ENCODE data around the gene TBC1D26.
"Not testable (repeated sequence)": the region's sequence is repeated elsewhere in the genome, so short reads cannot be mapped to it uniquely, and the experiment has no call there.

DNA sequence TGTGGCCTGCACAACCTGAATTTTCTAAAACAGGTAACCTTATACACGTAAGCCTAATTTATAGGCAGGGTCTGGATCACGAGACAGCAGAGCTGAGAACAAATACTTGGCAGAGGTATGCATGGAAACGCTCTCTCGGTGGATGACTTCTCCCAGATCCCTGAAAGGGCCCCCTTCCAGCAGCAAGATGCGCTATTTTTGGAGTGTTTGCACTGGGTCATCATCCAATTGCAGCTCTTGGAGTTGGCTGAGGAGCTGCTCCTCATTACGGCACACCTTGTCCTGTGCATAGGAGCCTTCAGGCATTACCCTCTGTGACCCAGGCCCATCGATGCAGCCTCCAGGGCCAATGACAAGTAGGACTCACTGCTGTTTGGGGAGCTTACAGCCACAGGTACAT, 38.6 kb downstream of the TBC1D26 start:
- TF ChIP-seq, protein P1, sequence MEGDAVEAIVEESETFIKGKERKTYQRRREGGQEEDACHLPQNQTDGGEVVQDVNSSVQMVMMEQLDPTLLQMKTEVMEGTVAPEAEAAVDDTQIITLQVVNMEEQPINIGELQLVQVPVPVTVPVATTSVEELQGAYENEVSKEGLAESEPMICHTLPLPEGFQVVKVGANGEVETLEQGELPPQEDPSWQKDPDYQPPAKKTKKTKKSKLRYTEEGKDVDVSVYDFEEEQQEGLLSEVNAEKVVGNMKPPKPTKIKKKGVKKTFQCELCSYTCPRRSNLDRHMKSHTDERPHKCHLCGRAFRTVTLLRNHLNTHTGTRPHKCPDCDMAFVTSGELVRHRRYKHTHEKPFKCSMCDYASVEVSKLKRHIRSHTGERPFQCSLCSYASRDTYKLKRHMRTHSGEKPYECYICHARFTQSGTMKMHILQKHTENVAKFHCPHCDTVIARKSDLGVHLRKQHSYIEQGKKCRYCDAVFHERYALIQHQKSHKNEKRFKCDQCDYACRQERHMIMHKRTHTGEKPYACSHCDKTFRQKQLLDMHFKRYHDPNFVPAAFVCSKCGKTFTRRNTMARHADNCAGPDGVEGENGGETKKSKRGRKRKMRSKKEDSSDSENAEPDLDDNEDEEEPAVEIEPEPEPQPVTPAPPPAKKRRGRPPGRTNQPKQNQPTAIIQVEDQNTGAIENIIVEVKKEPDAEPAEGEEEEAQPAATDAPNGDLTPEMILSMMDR (IDR thresholded peaks at IDR 0.05) = not testable (repeated sequence)
- TF ChIP-seq, protein P2, sequence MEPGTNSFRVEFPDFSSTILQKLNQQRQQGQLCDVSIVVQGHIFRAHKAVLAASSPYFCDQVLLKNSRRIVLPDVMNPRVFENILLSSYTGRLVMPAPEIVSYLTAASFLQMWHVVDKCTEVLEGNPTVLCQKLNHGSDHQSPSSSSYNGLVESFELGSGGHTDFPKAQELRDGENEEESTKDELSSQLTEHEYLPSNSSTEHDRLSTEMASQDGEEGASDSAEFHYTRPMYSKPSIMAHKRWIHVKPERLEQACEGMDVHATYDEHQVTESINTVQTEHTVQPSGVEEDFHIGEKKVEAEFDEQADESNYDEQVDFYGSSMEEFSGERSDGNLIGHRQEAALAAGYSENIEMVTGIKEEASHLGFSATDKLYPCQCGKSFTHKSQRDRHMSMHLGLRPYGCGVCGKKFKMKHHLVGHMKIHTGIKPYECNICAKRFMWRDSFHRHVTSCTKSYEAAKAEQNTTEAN (CRISPR knock-in tag; IDR thresholded peaks at IDR 0.05) = not testable (repeated sequence)
- not testable (repeated sequence) for TF ChIP-seq ZNF317 (CRISPR knock-in tag; IDR thresholded peaks at IDR 0.05; ENCODE audit: borderline replicate concordance, low read depth); FOXJ3 (CRISPR knock-in tag; IDR thresholded peaks at IDR 0.05; ENCODE audit: borderline replicate concordance); TEAD4 (CRISPR knock-in tag; IDR thresholded peaks at IDR 0.05); CREM (CRISPR knock-in tag; IDR thresholded peaks at IDR 0.05); CREB1 (CRISPR knock-in tag; IDR thresholded peaks at IDR 0.05); SP1 (CRISPR knock-in tag; conservative IDR thresholded peaks at IDR 0.05); NFE2L1 (CRISPR knock-in tag; IDR thresholded peaks at IDR 0.05)
- TF ChIP-seq, protein P3, sequence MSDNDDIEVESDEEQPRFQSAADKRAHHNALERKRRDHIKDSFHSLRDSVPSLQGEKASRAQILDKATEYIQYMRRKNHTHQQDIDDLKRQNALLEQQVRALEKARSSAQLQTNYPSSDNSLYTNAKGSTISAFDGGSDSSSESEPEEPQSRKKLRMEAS (CRISPR knock-in tag; IDR thresholded peaks at IDR 0.05) = not testable (repeated sequence)
- TF ChIP-seq, protein P4, sequence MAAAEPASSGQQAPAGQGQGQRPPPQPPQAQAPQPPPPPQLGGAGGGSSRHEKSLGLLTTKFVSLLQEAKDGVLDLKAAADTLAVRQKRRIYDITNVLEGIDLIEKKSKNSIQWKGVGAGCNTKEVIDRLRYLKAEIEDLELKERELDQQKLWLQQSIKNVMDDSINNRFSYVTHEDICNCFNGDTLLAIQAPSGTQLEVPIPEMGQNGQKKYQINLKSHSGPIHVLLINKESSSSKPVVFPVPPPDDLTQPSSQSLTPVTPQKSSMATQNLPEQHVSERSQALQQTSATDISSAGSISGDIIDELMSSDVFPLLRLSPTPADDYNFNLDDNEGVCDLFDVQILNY (CRISPR knock-in tag; IDR thresholded peaks at IDR 0.05) = not testable (repeated sequence)

Data from WTC11 (cell line).